NCI-H446 treated with DMSO at 0.1 percent for 48 hours (cell line): ENCODE data around the gene NUDT6.
A peak's percentile ranks its signal among the peaks of the same experiment; 100 is the strongest.

Experiments used
- DNase-seq: peaks from one replicate; lab custom pipeline; 2025; lab: John Stamatoyannopoulos, UW

Gene NUDT6

DNA sequence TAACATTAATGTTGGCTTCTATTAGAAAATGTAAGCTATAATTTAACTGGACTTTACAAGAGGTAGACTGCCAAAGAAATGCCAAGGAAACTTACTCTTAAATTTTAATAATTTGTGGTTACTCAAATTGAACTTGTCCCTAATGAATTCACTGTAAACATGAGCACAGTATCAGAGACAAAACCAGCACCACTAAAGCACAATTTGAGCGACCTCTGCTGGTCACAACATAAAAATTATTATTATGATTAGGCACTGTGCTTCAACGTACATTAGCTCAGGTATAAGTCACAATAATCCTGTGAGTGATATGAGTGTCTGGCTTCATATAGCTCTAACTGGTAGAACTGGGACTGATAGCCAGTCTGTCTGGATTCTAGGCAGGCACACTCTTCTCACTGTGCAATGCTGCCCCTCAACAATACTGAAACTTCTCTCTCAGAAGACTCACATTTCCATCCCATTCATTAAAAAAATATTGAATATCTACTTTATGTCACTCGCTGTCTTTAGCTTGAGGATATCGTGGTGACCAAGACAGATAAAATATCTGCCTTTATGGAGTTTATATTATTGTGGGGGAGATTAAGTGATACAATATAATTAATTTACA lies 8.0 kb downstream of the NUDT6 start:
- peak; percentile 5 for DNase-seq

DNA sequence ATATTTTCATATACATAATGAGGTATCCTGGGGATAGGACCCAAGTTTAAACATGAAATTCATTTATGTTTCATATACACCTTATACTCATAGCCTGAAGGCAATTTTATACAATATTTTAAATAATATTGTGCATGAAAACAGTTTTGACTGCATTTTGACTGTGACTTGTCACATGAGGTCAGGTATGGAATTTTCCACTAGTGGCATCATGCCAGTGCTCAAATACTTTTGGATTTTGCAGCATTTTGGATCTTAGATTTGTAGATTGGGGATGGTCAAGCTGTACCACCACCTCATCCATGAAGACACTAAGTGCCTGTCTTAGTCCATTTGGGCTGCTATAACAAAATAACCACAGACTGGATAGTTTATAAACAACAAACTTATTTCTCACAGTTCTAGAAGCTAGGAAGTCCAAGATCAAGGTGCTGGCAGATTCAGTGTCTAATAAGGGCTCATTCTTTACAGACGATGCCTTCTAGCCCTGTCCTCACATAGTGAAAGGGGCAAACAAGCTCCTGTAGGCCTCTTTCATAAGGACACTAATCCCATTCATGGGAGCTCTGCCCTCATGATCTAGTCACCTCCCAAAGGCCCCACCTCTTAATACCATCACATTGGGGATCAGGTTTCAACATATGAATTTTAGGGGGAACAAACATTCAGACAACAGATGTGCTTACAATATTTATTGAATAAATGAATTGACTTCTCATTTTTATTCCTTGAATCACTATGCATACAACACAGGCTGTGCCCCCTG lies 9.4 kb downstream of the NUDT6 start:
- no peak for DNase-seq

- no peak for DNase-seq
Measured at GRCh38 chr4:122911588-122911987, 10.8 kb downstream of the NUDT6 start.

DNA sequence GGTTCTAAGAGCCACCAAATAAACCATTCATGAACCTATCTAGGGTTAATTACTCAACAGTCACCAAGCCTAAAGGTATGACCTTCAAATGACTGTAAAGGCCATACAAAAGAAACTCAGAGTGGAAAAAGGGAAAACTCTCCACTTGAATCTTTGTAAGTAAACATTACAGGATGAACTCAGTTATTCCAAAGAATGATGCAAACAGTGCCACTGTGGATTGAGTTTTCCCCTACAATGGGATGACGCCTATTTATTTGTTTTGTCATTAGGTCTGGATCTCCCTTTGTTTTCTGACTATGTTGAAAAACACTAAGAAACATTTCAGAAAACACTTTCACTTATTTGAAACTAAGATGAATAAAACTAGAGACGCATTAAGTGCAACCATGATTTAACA lies 12.7 kb downstream of the NUDT6 start:
- no peak for DNase-seq

- DNase-seq, result no peak
Measured at GRCh38 chr4:122908223-122908622, 14.2 kb downstream of the NUDT6 start.

- no peak for DNase-seq
Measured at GRCh38 chr4:122906859-122907305, 15.5 kb downstream of the NUDT6 start.

DNA sequence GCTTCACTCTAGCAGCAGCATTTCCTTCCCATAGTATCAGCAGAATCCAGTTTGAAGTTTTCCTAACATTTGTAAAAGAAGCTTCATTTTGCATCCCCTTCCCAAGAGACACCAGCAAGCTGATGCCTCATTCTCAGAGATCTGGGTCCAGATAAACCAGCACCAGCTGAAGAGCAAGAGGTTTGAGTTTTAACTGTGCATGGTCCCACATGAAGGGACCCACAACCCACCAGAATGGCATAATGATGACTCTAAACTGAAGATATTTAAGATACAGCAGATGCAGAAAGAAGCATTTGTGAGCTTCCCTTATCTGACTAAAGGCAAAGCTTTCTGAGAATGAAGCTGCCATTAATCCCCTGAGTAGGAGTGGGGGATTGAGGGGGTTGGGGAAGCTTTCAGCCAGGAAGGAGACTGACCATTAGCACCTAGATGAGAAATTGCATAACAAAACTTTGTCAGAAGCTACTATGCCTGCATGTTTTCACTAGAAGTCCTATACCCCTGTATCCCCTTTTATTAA lies 18.6 kb downstream of the NUDT6 start:
- DNase-seq, result no peak

DNA sequence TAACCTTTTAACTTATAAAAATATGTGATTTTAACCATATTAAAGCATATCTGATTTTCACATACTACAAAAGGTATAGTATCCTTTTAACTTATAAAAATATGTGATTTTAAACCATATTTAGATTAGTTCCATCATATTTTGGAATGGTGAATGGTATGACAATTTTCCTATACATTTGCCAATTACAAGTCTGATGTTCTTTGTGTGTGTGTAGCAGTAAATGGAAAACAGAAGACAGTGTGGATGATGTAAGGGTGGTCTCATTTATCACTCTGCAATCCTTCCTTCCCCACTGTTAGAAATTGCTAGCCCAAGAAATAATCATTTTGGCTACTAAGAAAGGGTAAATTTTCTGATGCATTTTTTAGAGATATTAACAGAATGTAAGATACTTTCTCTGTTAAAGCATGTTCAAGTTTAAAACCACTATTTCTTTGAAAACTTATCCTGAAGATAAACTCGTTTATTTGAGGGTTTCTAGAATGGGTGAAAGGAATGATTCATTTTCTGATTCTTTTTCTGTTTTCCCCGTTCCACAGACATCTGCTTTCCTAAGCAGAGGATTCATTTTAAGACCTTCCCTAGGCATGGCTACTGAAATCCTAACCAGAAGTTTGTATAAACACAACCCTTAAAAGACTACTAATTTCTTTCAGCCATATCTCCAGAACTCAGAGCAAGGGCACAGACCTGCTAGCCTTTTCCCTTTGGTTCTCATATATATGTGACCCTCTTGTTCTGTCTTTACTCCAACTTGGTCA lies 21.0 kb downstream of the NUDT6 start:
- no peak for DNase-seq

DNA sequence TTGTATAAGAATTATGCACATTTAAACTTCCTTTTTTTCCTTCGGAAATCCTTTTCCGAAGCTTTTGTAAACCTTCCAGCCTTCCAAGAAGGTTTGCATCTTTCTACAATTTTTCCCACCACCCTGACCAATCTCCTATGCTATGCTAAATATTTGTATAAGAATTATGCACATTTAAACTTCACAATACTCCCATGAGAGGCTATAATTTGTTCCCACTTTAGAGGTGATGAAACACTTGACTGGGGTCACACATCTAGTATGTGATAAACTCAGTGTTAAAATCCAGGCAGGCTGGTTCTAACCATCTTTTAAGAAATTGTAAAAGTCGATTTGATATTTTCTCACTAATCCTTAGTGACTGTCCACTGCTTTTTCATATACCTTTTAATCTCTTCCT lies 22.1 kb downstream of the NUDT6 start:
- no peak for DNase-seq

- DNase-seq, result no peak
Measured at GRCh38 chr4:122899682-122900081, 22.7 kb downstream of the NUDT6 start.

GRCh38 chr4:122898370-122899150 lies 23.8 kb downstream of the NUDT6 start:
- DNase-seq, result peak; percentile 27

DNA sequence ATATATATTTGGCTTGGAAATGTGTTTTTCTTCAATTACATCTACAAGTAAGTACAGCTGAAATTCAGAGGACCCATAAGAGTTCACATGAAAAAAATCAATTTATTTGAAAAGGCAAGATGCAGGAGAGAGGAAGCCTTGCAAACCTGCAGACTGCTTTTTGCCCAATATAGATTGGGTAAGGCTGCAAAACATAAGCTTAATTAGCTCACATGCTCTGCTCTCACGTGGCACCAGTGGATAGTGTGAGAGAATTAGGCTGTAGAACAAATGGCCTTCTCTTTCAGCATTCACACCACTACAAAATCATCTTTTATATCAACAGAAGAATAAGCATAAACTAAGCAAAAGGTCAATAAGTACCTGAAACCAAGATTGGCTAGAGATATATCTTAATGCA lies 26.1 kb downstream of the NUDT6 start:
- no peak for DNase-seq

- no peak for DNase-seq
Measured at GRCh38 chr4:122895336-122895995, 26.9 kb downstream of the NUDT6 start.

DNA sequence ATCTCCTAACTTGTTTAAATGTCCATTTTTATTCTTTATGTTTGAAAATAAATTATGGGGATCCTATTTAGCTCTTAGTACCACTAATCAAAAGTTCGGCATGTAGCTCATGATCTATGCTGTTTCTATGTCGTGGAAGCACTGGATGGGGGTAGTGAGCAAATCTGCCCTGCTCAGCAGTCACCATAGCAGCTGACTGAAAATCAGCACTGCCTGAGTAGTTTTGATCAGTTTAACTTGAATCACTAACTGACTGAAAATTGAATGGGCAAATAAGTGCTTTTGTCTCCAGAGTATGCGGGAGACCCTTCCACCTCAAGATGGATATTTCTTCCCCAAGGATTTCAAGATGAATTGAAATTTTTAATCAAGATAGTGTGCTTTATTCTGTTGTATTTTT lies 27.6 kb downstream of the NUDT6 start:
- no peak for DNase-seq

- no peak for DNase-seq
Measured at GRCh38 chr4:122890147-122890795, 32.1 kb downstream of the NUDT6 start.

DNA sequence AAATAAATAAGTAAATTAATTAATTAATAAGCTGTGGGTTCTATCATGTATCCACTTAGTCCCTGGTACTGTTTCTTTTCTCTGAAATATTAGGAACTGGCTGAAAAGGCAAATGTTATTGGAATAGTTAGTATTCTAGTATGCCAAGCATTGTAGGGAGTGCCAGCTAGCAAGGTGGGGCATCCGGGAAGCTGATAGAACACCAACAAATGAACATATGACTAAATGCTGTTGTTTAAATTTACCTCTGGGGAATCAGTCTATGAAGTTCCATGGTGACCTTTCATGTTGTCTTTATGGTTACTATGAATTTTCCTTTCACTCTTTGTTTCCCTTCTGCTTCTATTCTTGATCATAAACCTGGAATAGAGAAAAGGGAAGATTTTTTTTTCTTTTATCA lies 32.7 kb downstream of the NUDT6 start:
- no peak for DNase-seq

DNA sequence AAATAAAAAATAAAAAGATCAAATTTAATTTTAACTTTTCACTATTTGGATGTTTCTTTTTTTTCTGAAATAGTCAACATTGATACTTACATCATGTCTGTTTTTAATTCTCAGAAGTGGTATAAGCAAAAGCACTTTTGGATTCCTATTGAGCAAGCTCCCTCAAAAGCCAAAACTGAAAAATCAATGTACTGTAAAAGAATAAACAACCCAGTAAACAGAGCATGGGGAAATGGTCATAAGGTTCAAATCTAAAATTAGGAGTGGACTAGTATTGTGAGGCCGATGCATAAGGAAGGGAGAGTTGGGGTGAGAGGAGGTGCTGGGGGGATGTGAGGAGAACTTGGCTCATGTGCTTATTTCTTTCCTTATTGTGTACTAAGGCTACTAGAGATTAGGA lies 37.9 kb downstream of the NUDT6 start:
- DNase-seq, result no peak

DNA sequence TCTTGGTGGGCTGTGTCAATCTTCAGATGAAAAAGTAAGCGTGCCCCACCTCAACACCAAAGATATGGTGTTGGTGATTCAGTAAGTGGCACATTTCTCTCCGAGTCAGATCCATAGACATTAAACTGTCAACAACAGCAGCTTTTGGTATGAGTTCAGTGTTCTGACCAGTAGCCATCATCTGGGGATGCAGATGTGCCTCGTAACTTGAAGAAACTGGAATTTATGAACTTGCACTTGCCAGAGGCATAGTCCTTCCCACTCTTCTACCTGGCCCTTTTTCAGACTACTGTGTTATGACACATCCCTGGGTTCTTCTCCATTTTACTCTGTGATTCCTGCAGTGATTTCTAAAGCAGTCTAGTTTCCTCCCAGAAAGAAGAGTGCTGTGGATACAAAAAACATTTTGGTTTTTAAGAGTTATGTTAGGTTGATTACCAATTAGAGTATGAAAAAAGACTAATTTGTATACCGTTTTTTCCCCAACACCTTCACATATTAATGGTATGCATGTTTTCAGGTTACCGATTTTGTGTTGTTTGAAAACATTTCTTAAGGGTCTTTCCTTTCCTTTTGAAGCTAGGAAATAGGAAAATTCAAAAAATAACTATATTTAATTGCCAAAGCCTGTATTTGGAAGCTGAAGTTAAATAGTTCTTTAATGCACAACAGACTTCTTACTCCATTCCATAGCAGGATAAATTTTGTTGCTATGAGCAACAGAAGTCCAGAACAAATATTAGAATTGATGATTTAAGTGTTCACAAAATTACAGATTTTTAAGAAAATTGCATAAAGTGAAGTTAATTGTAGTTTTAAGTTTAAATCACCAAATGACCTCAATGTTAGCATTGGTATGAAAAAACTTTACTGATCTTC lies 39.3 kb downstream of the NUDT6 start:
- no peak for DNase-seq

GRCh38 chr4:122879001-122879400 lies 43.4 kb downstream of the NUDT6 start:
- DNase-seq, result no peak

GRCh38 chr4:122876456-122876855 lies 45.9 kb downstream of the NUDT6 start:
- no peak for DNase-seq
